ENCODE measurements around the gene CRHBP. TPM values are rescaled to one million over a fixed set of nuclear protein-coding genes. Genes with fewer than 3 reads are reported as not detected.

Gene CRHBP
- total and polyA plus RNA-seq, 2 experiments from 2014 or later: not detected

DNA sequence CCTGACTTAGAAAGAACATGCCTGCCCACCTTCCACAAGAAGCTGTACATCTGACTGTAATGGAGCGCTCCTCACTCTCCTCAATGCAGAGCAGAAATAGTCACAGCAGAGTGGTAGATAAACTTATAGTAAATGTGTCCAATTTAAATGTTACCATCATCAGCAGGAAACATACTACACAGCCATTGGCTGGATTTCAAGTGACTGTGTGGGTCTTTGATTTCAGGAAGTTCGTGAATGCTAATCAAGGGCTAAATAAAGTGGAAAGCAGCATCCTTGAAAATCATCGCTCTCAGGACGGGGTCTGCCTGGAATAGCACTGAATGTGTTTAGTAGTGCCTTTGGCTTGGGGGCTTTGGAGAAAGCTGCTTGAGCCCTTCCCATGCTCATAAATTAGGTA, 32.4 kb upstream of the CRHBP start (continued):
- TF ChIP-seq, protein P1, sequence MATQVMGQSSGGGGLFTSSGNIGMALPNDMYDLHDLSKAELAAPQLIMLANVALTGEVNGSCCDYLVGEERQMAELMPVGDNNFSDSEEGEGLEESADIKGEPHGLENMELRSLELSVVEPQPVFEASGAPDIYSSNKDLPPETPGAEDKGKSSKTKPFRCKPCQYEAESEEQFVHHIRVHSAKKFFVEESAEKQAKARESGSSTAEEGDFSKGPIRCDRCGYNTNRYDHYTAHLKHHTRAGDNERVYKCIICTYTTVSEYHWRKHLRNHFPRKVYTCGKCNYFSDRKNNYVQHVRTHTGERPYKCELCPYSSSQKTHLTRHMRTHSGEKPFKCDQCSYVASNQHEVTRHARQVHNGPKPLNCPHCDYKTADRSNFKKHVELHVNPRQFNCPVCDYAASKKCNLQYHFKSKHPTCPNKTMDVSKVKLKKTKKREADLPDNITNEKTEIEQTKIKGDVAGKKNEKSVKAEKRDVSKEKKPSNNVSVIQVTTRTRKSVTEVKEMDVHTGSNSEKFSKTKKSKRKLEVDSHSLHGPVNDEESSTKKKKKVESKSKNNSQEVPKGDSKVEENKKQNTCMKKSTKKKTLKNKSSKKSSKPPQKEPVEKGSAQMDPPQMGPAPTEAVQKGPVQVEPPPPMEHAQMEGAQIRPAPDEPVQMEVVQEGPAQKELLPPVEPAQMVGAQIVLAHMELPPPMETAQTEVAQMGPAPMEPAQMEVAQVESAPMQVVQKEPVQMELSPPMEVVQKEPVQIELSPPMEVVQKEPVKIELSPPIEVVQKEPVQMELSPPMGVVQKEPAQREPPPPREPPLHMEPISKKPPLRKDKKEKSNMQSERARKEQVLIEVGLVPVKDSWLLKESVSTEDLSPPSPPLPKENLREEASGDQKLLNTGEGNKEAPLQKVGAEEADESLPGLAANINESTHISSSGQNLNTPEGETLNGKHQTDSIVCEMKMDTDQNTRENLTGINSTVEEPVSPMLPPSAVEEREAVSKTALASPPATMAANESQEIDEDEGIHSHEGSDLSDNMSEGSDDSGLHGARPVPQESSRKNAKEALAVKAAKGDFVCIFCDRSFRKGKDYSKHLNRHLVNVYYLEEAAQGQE (IDR thresholded peaks at IDR 0.05; ENCODE audit: unreplicated experiment): no peak

DNA sequence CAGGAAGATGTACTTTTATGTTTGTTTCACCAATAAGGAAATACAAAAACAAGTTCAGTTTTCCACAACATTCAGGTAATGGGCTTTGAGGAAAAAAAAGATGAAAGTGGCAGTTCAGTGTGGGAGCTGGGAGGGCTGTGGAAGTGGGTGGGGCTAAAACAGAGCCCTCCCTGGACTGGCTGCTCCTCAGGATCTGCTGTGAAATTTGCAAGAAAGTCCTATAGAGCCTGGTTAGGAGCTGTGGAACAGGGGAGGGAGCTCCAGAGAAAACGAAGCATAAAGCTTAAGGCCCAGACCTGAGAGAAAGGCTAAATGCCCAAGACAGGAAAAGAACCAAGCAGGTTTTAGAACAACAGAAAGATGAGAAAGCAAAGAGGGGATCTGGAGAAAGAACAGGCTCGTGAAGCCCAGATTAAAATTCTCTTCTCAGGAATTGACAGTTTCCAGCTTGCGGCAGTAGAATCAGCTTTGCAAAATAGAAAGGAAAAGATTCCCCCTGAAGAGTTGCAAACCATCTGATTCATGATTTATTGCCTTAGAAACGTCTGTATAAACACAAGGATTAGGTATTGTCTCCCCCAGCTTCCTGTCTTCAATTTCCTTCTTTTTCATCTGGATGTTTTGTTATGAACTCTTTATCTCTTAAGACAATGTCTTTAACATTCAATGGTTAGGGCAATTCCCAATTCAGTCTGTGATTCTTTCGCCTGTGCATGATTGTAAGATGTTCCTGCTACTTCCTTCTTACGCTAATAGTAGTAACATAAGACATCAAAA, 26.3 kb upstream of the CRHBP start:
- Mint-ChIP-seq H3K27ac (no peak overlapping the region), H3K27me3 (ENCODE audit: insufficient read depth, low read depth, poor library complexity) (no peaks in the 10 kb centered on the region), H3K36me3 (ENCODE audit: low read depth) (no peaks in the 10 kb centered on the region), H3K4me1 (peaks cover 15% of the 10 kb centered on the region; the same call in 2 of the 3 replicates), H3K4me3 (no peak overlapping the region), H3K9me3 (no peaks in the 10 kb centered on the region)
- H3K36me3 ChIP-seq (ENCODE audit: insufficient read depth): no peaks in the 10 kb centered on the region
- H4K20me1 ChIP-seq (replicated peaks; ENCODE audit: insufficient read depth): no peaks in the 10 kb centered on the region
- no peak overlapping the region for H3K27ac ChIP-seq (ENCODE audit: low read depth)
- H3K4me1 ChIP-seq (ENCODE audit: insufficient read depth): peaks cover 15% of the 10 kb centered on the region; the same call in 1 of the 2 replicates
- peak; percentile 54 for ATAC-seq
- H3F3A ChIP-seq (replicated peaks; ENCODE audit: low read depth): no peaks in the 10 kb centered on the region
- H3K27me3 ChIP-seq (ENCODE audit: insufficient read depth): no peaks in the 10 kb centered on the region
- H2AFZ ChIP-seq: peak overlapping the region; percentile 45; the same call in 1 of the 2 replicates
- no peak overlapping the region for H3K4me3 ChIP-seq
- no peaks in the 10 kb centered on the region for H3K79me2 ChIP-seq (replicated peaks; ENCODE audit: insufficient read depth)
- no peak for DNase-seq (ENCODE audit: low spot score)
- H3K4me2 ChIP-seq: no peak overlapping the region
- H3K9me2 ChIP-seq (ENCODE audit: insufficient read depth): no peaks in the 10 kb centered on the region
- TF ChIP-seq EZH2phosphoT487 (IDR thresholded peaks at IDR 0.05; ENCODE audit: unreplicated experiment): no peak
- TF ChIP-seq POLR2AphosphoS5 (IDR thresholded peaks at IDR 0.05; ENCODE audit: low read depth): no peak
- TF ChIP-seq ZNF114 (CRISPR knock-in tag; IDR thresholded peaks at IDR 0.05): no peak
- TF ChIP-seq, protein P2, sequence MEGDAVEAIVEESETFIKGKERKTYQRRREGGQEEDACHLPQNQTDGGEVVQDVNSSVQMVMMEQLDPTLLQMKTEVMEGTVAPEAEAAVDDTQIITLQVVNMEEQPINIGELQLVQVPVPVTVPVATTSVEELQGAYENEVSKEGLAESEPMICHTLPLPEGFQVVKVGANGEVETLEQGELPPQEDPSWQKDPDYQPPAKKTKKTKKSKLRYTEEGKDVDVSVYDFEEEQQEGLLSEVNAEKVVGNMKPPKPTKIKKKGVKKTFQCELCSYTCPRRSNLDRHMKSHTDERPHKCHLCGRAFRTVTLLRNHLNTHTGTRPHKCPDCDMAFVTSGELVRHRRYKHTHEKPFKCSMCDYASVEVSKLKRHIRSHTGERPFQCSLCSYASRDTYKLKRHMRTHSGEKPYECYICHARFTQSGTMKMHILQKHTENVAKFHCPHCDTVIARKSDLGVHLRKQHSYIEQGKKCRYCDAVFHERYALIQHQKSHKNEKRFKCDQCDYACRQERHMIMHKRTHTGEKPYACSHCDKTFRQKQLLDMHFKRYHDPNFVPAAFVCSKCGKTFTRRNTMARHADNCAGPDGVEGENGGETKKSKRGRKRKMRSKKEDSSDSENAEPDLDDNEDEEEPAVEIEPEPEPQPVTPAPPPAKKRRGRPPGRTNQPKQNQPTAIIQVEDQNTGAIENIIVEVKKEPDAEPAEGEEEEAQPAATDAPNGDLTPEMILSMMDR (conservative IDR thresholded peaks at IDR 0.05; ENCODE audit: low read depth in 2 of 2): no peak
- no peak for TF ChIP-seq JUNB (IDR thresholded peaks at IDR 0.05; ENCODE audit: unreplicated experiment)
- TF ChIP-seq STAT1 (IDR thresholded peaks at IDR 0.05; ENCODE audit: unreplicated experiment): no peak
- TF ChIP-seq CREB1 (CRISPR knock-in tag; IDR thresholded peaks at IDR 0.05; ENCODE audit: low read depth): no peak
- TF ChIP-seq ZNF331 (CRISPR knock-in tag; IDR thresholded peaks at IDR 0.05; ENCODE audit: low read depth): no peak
- TF ChIP-seq, protein P3, sequence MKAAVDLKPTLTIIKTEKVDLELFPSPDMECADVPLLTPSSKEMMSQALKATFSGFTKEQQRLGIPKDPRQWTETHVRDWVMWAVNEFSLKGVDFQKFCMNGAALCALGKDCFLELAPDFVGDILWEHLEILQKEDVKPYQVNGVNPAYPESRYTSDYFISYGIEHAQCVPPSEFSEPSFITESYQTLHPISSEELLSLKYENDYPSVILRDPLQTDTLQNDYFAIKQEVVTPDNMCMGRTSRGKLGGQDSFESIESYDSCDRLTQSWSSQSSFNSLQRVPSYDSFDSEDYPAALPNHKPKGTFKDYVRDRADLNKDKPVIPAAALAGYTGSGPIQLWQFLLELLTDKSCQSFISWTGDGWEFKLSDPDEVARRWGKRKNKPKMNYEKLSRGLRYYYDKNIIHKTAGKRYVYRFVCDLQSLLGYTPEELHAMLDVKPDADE (IDR thresholded peaks at IDR 0.05): no peak
- TF ChIP-seq, protein P4, sequence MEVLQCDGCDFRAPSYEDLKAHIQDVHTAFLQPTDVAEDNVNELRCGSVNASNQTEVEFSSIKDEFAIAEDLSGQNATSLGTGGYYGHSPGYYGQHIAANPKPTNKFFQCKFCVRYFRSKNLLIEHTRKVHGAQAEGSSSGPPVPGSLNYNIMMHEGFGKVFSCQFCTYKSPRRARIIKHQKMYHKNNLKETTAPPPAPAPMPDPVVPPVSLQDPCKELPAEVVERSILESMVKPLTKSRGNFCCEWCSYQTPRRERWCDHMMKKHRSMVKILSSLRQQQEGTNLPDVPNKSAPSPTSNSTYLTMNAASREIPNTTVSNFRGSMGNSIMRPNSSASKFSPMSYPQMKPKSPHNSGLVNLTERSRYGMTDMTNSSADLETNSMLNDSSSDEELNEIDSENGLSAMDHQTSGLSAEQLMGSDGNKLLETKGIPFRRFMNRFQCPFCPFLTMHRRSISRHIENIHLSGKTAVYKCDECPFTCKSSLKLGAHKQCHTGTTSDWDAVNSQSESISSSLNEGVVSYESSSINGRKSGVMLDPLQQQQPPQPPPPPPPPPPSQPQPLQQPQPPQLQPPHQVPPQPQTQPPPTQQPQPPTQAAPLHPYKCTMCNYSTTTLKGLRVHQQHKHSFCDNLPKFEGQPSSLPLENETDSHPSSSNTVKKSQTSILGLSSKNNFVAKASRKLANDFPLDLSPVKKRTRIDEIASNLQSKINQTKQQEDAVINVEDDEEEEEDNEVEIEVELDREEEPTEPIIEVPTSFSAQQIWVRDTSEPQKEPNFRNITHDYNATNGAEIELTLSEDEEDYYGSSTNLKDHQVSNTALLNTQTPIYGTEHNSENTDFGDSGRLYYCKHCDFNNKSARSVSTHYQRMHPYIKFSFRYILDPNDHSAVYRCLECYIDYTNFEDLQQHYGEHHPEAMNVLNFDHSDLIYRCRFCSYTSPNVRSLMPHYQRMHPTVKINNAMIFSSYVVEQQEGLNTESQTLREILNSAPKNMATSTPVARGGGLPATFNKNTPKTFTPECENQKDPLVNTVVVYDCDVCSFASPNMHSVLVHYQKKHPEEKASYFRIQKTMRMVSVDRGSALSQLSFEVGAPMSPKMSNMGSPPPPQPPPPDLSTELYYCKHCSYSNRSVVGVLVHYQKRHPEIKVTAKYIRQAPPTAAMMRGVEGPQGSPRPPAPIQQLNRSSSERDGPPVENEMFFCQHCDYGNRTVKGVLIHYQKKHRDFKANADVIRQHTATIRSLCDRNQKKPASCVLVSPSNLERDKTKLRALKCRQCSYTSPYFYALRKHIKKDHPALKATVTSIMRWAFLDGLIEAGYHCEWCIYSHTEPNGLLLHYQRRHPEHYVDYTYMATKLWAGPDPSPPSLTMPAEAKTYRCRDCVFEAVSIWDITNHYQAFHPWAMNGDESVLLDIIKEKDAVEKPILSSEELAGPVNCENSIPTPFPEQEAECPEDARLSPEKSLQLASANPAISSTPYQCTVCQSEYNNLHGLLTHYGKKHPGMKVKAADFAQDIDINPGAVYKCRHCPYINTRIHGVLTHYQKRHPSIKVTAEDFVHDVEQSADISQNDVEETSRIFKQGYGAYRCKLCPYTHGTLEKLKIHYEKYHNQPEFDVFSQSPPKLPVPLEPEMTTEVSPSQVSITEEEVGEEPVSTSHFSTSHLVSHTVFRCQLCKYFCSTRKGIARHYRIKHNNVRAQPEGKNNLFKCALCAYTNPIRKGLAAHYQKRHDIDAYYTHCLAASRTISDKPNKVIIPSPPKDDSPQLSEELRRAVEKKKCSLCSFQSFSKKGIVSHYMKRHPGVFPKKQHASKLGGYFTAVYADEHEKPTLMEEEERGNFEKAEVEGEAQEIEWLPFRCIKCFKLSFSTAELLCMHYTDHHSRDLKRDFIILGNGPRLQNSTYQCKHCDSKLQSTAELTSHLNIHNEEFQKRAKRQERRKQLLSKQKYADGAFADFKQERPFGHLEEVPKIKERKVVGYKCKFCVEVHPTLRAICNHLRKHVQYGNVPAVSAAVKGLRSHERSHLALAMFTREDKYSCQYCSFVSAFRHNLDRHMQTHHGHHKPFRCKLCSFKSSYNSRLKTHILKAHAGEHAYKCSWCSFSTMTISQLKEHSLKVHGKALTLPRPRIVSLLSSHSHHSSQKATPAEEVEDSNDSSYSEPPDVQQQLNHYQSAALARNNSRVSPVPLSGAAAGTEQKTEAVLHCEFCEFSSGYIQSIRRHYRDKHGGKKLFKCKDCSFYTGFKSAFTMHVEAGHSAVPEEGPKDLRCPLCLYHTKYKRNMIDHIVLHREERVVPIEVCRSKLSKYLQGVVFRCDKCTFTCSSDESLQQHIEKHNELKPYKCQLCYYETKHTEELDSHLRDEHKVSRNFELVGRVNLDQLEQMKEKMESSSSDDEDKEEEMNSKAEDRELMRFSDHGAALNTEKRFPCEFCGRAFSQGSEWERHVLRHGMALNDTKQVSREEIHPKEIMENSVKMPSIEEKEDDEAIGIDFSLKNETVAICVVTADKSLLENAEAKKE (CRISPR knock-in tag; IDR thresholded peaks at IDR 0.05): no peak
- TF ChIP-seq NANOG (IDR thresholded peaks at IDR 0.05; ENCODE audit: borderline replicate concordance): no peak
